H9 (cell line): Measurements from ENCODE around the gene TMEM161A. TPM values are rescaled to one million over a fixed set of nuclear protein-coding genes. Genes with fewer than 3 reads are reported as not detected.
"Not testable (repeated sequence)": the region's sequence is repeated elsewhere in the genome, so short reads cannot be mapped to it uniquely, and the experiment has no call there.

Source experiments
- DNase-seq: peaks from one replicate; pipeline ENCODE4 v3.0.0-alpha.2; 2017
- H2AFZ ChIP-seq: one replicate; pipeline ENCODE4 v1.6.1; 2013; ENCODE audit warnings: mild to moderate bottlenecking, low read length, control low read depth, moderate library complexity
- H2AK5ac ChIP-seq: 2 replicates; pipeline ENCODE4 v1.6.1; 2013; ENCODE audit warnings: low read length, control low read depth, mixed read lengths; ENCODE audit not compliant: insufficient read length
- H2BK120ac ChIP-seq: one replicate; pipeline ENCODE4 v1.6.1; 2013; ENCODE audit warnings: low read depth, mild to moderate bottlenecking, low read length, control low read depth, inconsistent platforms; ENCODE audit not compliant: poor library complexity, severe bottlenecking
- H2BK12ac ChIP-seq: 2 replicates; pipeline ENCODE4 v1.6.1; 2013; ENCODE audit warnings: low read length, control low read depth, mixed read lengths, low read depth; ENCODE audit not compliant: insufficient read length
- H2BK15ac ChIP-seq: 2 replicates; pipeline ENCODE4 v1.6.1; 2013; ENCODE audit warnings: low read depth, low read length, control low read depth
- H2BK20ac ChIP-seq: one replicate; pipeline ENCODE4 v1.6.1; 2013; ENCODE audit warnings: low read depth, mild to moderate bottlenecking, low read length, control low read depth, inconsistent platforms; ENCODE audit not compliant: poor library complexity, severe bottlenecking
- H2BK5ac ChIP-seq: 2 replicates; pipeline ENCODE4 v1.6.1; 2013; ENCODE audit warnings: low read length, control low read depth, mixed read lengths; ENCODE audit not compliant: insufficient read length
- H3K14ac ChIP-seq: 2 replicates; pipeline ENCODE4 v1.6.1; 2013; ENCODE audit warnings: low read length, control low read depth; ENCODE audit not compliant: insufficient read depth
- H3K18ac ChIP-seq: 2 replicates; pipeline ENCODE4 v1.6.1; 2013; ENCODE audit warnings: low read depth, mild to moderate bottlenecking, mixed read lengths, low read length, control low read depth; ENCODE audit not compliant: insufficient read length
- H3K23ac ChIP-seq: 2 replicates; pipeline ENCODE4 v1.6.1; 2013; ENCODE audit warnings: low read length, control low read depth, mixed read lengths, low read depth; ENCODE audit not compliant: insufficient read length
- H3K23me2 ChIP-seq: 2 replicates; pipeline ENCODE4 v1.6.1; 2013; ENCODE audit warnings: low read depth, mild to moderate bottlenecking, mixed read lengths, low read length, control low read depth; ENCODE audit not compliant: insufficient read length, poor library complexity, severe bottlenecking
- H3K27ac ChIP-seq: 2 replicates; pipeline ENCODE4 v1.5.1; 2013; ENCODE audit warnings: low read length, control low read depth, mixed read lengths, low read depth; ENCODE audit not compliant: insufficient read length
- H3K27me3 ChIP-seq: 2 replicates; pipeline ENCODE4 v1.6.1; 2013; ENCODE audit warnings: low read length, control low read depth, inconsistent platforms; ENCODE audit not compliant: insufficient read depth
- H3K4ac ChIP-seq: 2 replicates; pipeline ENCODE4 v1.6.1; 2013; ENCODE audit warnings: low read depth, mild to moderate bottlenecking, control low read depth, inconsistent platforms, low read length, moderate library complexity
- H3K4me1 ChIP-seq: 2 replicates; pipeline ENCODE4 v1.6.1; 2013; ENCODE audit warnings: low read length, control low read depth, inconsistent platforms; ENCODE audit not compliant: insufficient read depth
- H3K4me2 ChIP-seq: 2 replicates; pipeline ENCODE4 v1.6.1; 2013; ENCODE audit warnings: low read length, control low read depth, mixed read lengths; ENCODE audit not compliant: insufficient read length, insufficient read depth
- H3K56ac ChIP-seq: 2 replicates; pipeline ENCODE4 v1.6.1; 2013; ENCODE audit warnings: low read depth, mild to moderate bottlenecking, mixed read lengths, low read length, control low read depth; ENCODE audit not compliant: insufficient read length
- H3K79me1 ChIP-seq: 2 replicates; pipeline ENCODE4 v1.6.1; 2013; ENCODE audit warnings: low read depth, mild to moderate bottlenecking, moderate library complexity, low read length, control low read depth, inconsistent platforms; ENCODE audit not compliant: insufficient read depth, poor library complexity, severe bottlenecking
- H3K79me2 ChIP-seq: 2 replicates; pipeline ENCODE4 v1.6.1; 2013; ENCODE audit warnings: low read length, control low read depth, inconsistent platforms; ENCODE audit not compliant: insufficient read depth
- H3K9ac ChIP-seq: 2 replicates; pipeline ENCODE4 v1.6.1; 2013; ENCODE audit warnings: low read length, control low read depth, mixed read lengths; ENCODE audit not compliant: insufficient read length; ENCODE audit errors: extremely low read depth
- H3K9me3 ChIP-seq: one replicate; pipeline ENCODE4 v1.6.1; 2013; ENCODE audit warnings: low read depth, low read length, inconsistent platforms; ENCODE audit not compliant: control insufficient read depth
- H3T11ph ChIP-seq: one replicate; pipeline ENCODE4 v1.6.1; 2013; ENCODE audit warnings: mild to moderate bottlenecking, low read length, control low read depth, inconsistent platforms
- H4K20me1 ChIP-seq: one replicate; pipeline ENCODE4 v1.6.1; 2013; ENCODE audit not compliant: control insufficient read depth, insufficient read length, insufficient read depth
- H4K5ac ChIP-seq: 2 replicates; pipeline ENCODE4 v1.6.1; 2013; ENCODE audit warnings: low read depth, mild to moderate bottlenecking, mixed read lengths, low read length, control low read depth; ENCODE audit not compliant: insufficient read length
- H4K8ac ChIP-seq: replicated peaks from 2 replicates; pipeline ENCODE4 v1.6.1; 2013; ENCODE audit warnings: low read length, control low read depth, mixed read lengths, low read depth; ENCODE audit not compliant: insufficient read length
- H4K91ac ChIP-seq: 2 replicates; pipeline ENCODE4 v1.6.1; 2013; ENCODE audit warnings: low read depth, mild to moderate bottlenecking, moderate library complexity, mixed read lengths, low read length, control low read depth; ENCODE audit not compliant: insufficient read length
- H3K27ac Mint-ChIP-seq, 3 experiments: 2 replicates in 2 of 3; 3 replicates in 1 of 3; pipeline ENCODE4 v1.8.0; 2020 to 2021; ENCODE audit warnings: mixed read lengths in 3 of 3, mild to moderate bottlenecking in 1 of 3, moderate library complexity in 1 of 3
- H3K27me3 Mint-ChIP-seq: 2 replicates; pipeline ENCODE4 v1.8.0; 2021; ENCODE audit warnings: low read depth, mild to moderate bottlenecking, moderate library complexity, mixed read lengths
- H3K36me3 Mint-ChIP-seq, 3 experiments: 2 replicates in 2 of 3; 3 replicates in 1 of 3; pipeline ENCODE4 v1.8.0; 2020 to 2021; ENCODE audit warnings: low read depth in 3 of 3, mixed read lengths in 3 of 3; ENCODE audit not compliant: insufficient read depth in 1 of 3
- H3K4me1 Mint-ChIP-seq, 2 experiments: 2 replicates each; pipeline ENCODE4 v1.8.0; 2020; ENCODE audit warnings: mixed read lengths in 2 of 2
- H3K4me3 Mint-ChIP-seq, 2 experiments: 2 replicates in 1 of 2; 3 replicates in 1 of 2; pipeline ENCODE4 v1.8.0; 2020 to 2021; ENCODE audit warnings: mild to moderate bottlenecking in 2 of 2, mixed read lengths in 2 of 2, moderate library complexity in 1 of 2
- H3K9me3 Mint-ChIP-seq, 2 experiments: 2 replicates in 1 of 2; 3 replicates in 1 of 2; pipeline ENCODE4 v1.8.0; 2020; ENCODE audit warnings: mild to moderate bottlenecking in 2 of 2, mixed read lengths in 2 of 2, moderate library complexity in 1 of 2
- WGBS: extraction: QIAGEN DNeasy Blood & Tissue Kit; methylation state at CpG from one replicate; pipeline ENCODE4 v1.1.7; 2013; ENCODE audit warnings: missing lambda C conversion rate, low lambda C conversion rate, mixed read lengths; ENCODE audit not compliant: insufficient read length; ENCODE audit errors: extremely low coverage; 5-methylcytosine and 5-hydroxymethylcytosine counted together
- total RNA-seq: library from RNA; stranded (reverse); gene quantifications from 2 replicates; pipeline ENCODE4 v1.2.1, GENCODE V29; 2021
- TF ChIP-seq, protein P1 (sequence below): fragments of 200-600 bp; sonication (generic); conservative IDR thresholded peaks from 3 replicates; pipeline ENCODE4 v1.8.0; 2021; ENCODE audit warnings: antibody characterized with exemption, mild to moderate bottlenecking

The TMEM161A gene
- total RNA-seq, 1 experiment from 2014 or later: 40.9 TPM

DNA sequence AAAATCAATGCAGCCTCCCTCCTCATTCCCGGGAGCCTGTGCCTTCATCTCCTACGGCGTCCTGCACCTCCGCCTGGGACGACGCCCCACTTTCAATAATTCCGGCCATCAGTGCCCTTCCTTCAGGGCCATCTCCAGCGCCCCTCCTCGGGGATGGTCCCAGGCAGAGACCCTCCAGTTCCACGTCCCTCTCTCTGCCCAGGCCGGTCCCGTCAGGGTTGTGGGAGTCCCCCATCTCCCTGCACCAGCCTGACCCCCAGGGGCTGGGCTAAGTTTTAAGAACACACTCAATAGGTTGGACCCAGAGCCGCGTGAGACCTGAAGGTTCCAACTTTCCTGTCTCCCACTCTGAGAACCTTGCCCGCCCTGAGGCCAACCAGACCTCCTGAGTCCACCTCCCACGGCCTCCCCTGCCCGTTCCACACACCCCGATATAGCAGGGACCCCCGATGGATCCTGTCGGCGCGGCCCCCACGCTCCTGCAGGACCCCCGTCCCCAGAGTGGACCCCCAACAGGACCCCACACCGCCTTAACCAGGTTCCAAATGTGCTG is 646 bp downstream of the TMEM161A start:
- peak; percentile 26 for DNase-seq
- Histone ChIP-seq H3K27ac (no peak overlapping the region), H3K23ac (no peak overlapping the region)

DNA sequence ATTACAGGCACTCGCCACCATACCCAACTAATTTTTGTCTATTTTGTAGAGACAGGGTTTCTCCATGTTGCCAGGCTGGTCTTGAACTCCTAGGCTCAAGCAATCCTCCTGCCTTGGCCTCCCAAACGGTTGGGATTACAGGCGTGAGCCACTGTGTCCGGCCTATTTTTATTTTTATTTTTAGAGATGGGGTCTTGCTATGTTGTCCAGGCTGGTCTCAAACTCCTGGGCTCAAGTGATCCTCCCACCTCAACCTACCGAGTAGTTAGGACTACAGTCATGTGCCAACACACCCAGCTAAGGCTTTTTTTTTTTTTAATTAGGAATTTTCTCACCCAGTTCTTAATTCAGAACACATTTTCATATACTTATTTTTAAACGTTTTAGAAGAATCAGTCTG is 2.6 kb downstream of the TMEM161A start:
- DNase-seq, H2BK120ac ChIP-seq, H3K4me3 Mint-ChIP-seq, H3K79me1 ChIP-seq, H3K23ac ChIP-seq, H3K4me2 ChIP-seq, H4K8ac ChIP-seq, H3K27ac ChIP-seq, H3K79me2 ChIP-seq, H4K20me1 ChIP-seq, H3K56ac ChIP-seq, H3K27ac Mint-ChIP-seq, H4K5ac ChIP-seq, H3K27me3 ChIP-seq, H2BK5ac ChIP-seq, H2BK20ac ChIP-seq, H3T11ph ChIP-seq, H2AFZ ChIP-seq, H2BK12ac ChIP-seq, H3K9me3 ChIP-seq, H3K4ac ChIP-seq, H3K9ac ChIP-seq, H2AK5ac ChIP-seq, H3K4me1 ChIP-seq, H4K91ac ChIP-seq, H2BK15ac ChIP-seq, H3K18ac ChIP-seq, H3K14ac ChIP-seq: not testable (repeated sequence)
- WGBS: no CpG with 5 or more reads among the region's 6 CpGs
- Mint-ChIP-seq H3K36me3 (peaks cover 16 to 23% (median 20%) of the 10 kb centered on the region in 3 experiments), H3K4me1 (peaks cover 14 to 15% of the 10 kb centered on the region in 2 experiments), H3K27me3 (peaks cover 22% of the 10 kb centered on the region), H3K9me3 (peaks cover 16 to 17% of the 10 kb centered on the region in 2 experiments)
- H3K23me2 ChIP-seq: peaks cover 14% of the 10 kb centered on the region

More for the DNA sequence above, 646 bp downstream of the TMEM161A start:
- H4K5ac ChIP-seq: no peak overlapping the region
- H3K4ac ChIP-seq: no peak overlapping the region
- no CpG with 5 or more reads among the region's 25 CpGs for WGBS
- H4K91ac ChIP-seq: no peak overlapping the region
- H3K9ac ChIP-seq: peak overlapping the region; percentile 43
- H3K56ac ChIP-seq: no peak overlapping the region
- H3K4me1 ChIP-seq: no peaks in the 10 kb centered on the region
- no peaks in the 10 kb centered on the region for H3K79me2 ChIP-seq
- H3K27me3 ChIP-seq: no peaks in the 10 kb centered on the region; the same call in 1 of the 2 replicates
- H3K18ac ChIP-seq: no peak overlapping the region
- H2AK5ac ChIP-seq: no peak overlapping the region
- H3K23me2 ChIP-seq: peaks cover 14% of the 10 kb centered on the region
- Mint-ChIP-seq H3K4me3 (peak overlapping the region; percentile 96 to 99), H3K9me3 (peaks cover 5 to 7% of the 10 kb centered on the region in 2 experiments), H3K36me3 (peaks cover 7 to 11% (median 9%) of the 10 kb centered on the region in 3 experiments), H3K4me1 (peaks cover 14 to 15% of the 10 kb centered on the region in 2 experiments), H3K27ac (no peak overlapping the region), H3K27me3 (peaks cover 38% of the 10 kb centered on the region)
- H3K14ac ChIP-seq: no peak overlapping the region
- H2BK20ac ChIP-seq: no peak overlapping the region
- H2BK5ac ChIP-seq: no peak overlapping the region
- no peak overlapping the region for H2AFZ ChIP-seq
- no peaks in the 10 kb centered on the region for H3K9me3 ChIP-seq
- no peak overlapping the region for H2BK120ac ChIP-seq
- no peak overlapping the region for H2BK12ac ChIP-seq
- TF ChIP-seq, protein P1, sequence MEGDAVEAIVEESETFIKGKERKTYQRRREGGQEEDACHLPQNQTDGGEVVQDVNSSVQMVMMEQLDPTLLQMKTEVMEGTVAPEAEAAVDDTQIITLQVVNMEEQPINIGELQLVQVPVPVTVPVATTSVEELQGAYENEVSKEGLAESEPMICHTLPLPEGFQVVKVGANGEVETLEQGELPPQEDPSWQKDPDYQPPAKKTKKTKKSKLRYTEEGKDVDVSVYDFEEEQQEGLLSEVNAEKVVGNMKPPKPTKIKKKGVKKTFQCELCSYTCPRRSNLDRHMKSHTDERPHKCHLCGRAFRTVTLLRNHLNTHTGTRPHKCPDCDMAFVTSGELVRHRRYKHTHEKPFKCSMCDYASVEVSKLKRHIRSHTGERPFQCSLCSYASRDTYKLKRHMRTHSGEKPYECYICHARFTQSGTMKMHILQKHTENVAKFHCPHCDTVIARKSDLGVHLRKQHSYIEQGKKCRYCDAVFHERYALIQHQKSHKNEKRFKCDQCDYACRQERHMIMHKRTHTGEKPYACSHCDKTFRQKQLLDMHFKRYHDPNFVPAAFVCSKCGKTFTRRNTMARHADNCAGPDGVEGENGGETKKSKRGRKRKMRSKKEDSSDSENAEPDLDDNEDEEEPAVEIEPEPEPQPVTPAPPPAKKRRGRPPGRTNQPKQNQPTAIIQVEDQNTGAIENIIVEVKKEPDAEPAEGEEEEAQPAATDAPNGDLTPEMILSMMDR: no peak
- H2BK15ac ChIP-seq: no peak overlapping the region
- peak overlapping the region; percentile 72 for H3K4me2 ChIP-seq
- H4K20me1 ChIP-seq: peaks cover 3% of the 10 kb centered on the region
- H4K8ac ChIP-seq: no peak overlapping the region
- no peak overlapping the region for H3T11ph ChIP-seq
- no peaks in the 10 kb centered on the region for H3K79me1 ChIP-seq
